HG02623 (cell line): ENCODE results near the gene USP53.
"Not testable (repeated sequence)": the region's sequence is repeated elsewhere in the genome, so short reads cannot be mapped to it uniquely, and the experiment has no call there.

ENCODE experiments used
- ATAC-seq: cut with Tn5 transposase; IDR thresholded peaks from one replicate; pipeline ENCODE4 v1.9.1; 2021; ENCODE audit warnings: moderate library complexity; ENCODE audit not compliant: unreplicated experiment

Gene USP53

GRCh38 chr4:119313237-119313636 is 100.7 kb downstream of the USP53 start:
- no peak for ATAC-seq

- peak; percentile 71 for ATAC-seq
Observed at GRCh38 chr4:119314356-119314755, 101.8 kb downstream of the USP53 start.

- no peak for ATAC-seq
Observed at GRCh38 chr4:119315036-119315435, 102.5 kb downstream of the USP53 start.

- ATAC-seq = no peak
Observed at GRCh38 chr4:119317990-119318389, 105.5 kb downstream of the USP53 start.

GRCh38 chr4:119321921-119322687 is 109.6 kb downstream of the USP53 start, which contains the start of gene FABP2:
Gene FABP2 (minus strand): TSS chr4:119322138. CDS start chr4:119322102, 36 bp downstream.
- ATAC-seq = no peak

GRCh38 chr4:119328695-119329094 is 116.2 kb downstream of the USP53 start:
- ATAC-seq = no peak

GRCh38 chr4:119329835-119330620 is 117.5 kb downstream of the USP53 start:
- no peak for ATAC-seq

- ATAC-seq = not testable (repeated sequence)
Observed at GRCh38 chr4:119336332-119336979, 123.9 kb downstream of the USP53 start.

- ATAC-seq = no peak
Observed at GRCh38 chr4:119337010-119337409, 124.5 kb downstream of the USP53 start.

GRCh38 chr4:119339895-119340294 is 127.4 kb downstream of the USP53 start:
- not testable (repeated sequence) for ATAC-seq

- not testable (repeated sequence) for ATAC-seq
Observed at GRCh38 chr4:119343293-119343692, 130.8 kb downstream of the USP53 start.
